Ovary (tissue), 9 donors: ENCODE data around the gene CACNA1D. TPM values are rescaled to one million over a fixed set of nuclear protein-coding genes. Genes with fewer than 3 reads are reported as not detected.

ENCODE experiments used
- DNase-seq, 5 donors: peaks; one replicate each; pipeline ENCODE4 v3.0.0-alpha.2; 2019 to 2020
- H3K27ac ChIP-seq, 2 donors: fragments of 200-600 bp; one replicate each; pipeline versions ENCODE4 v1.5.1 to v1.8.0; 2019 to 2022
- H3K27me3 ChIP-seq: fragments of 200-600 bp; one replicate; pipeline ENCODE4 v1.8.0; 2022
- H3K36me3 ChIP-seq: fragments of 200-600 bp; sonication (generic); one replicate; pipeline ENCODE4 v1.5.1; 2019
- H3K4me1 ChIP-seq: one replicate; pipeline ENCODE4 v1.8.1; 2013; ENCODE audit warnings: mild to moderate bottlenecking, moderate library complexity; ENCODE audit not compliant: insufficient read depth
- H3K4me3 ChIP-seq: fragments of 200-600 bp; sonication (generic); one replicate; pipeline ENCODE4 v1.5.1; 2017
- H3K9me3 ChIP-seq, 2 donors: fragments of 200-600 bp in 1 of 2; sonication (generic) in 1 of 2; one replicate each; pipeline versions ENCODE4 v1.5.1 to v1.8.1; 2013 to 2019; ENCODE audit warnings: mild to moderate bottlenecking in 1 of 2, moderate library complexity in 1 of 2
- EP300 ChIP-seq: sonication (generic); formaldehyde crosslinking; IDR thresholded peaks from one replicate; pipeline ENCODE4 v1.6.1; 2017; ENCODE audit warnings: antibody characterized with exemption
- POLR2A ChIP-seq: fragments of 450-650 bp; IDR thresholded peaks from one replicate; pipeline ENCODE4 v1.6.1; 2017; ENCODE audit warnings: antibody characterized with exemption, mild to moderate bottlenecking, moderate library complexity
- WGBS, 3 donors: extraction: QIAGEN DNeasy Blood & Tissue Kit in 1 of 3; methylation state at CpG; one replicate each; pipeline versions ENCODE4 v1.1.5 to v1.1.7; 2013 to 2017; 5-methylcytosine and 5-hydroxymethylcytosine counted together
- intact Hi-C, 4 donors: fragments of 100-400 bp; cut with DNase I; formaldehyde crosslinking; loops; one replicate each; pipeline versions ENCODE4 v1.11.0 to v1.15.1; 2022 to 2023
- polyA plus RNA-seq, 2 donors: library from polyadenylated mRNA; stranded (reverse); fragments of 200-250 nt in 1 of 2; fragments of 350-450 nt in 1 of 2; fragmentation: Illumina TruSeq in 1 of 2; extraction: RNeasy Lipid Tissue Mini Kit (QIAGEN cat#74804) in 1 of 2; gene quantifications; one replicate each; pipeline ENCODE4 v1.2.3, GENCODE V29; 2013 to 2014
- small RNA-seq: library from RNA; depleted of rRNA; stranded (forward); fragments of <200 nt; gene quantifications from one replicate; pipeline ENCODE3, GENCODE V24; 2016
- total RNA-seq, 7 donors: library from RNA; depleted of rRNA in 2 of 7; stranded (reverse); fragments of >200 nt in 2 of 7; fragmentation: NEBNext Ultra II Directional in 3 of 7; extraction: Animal tissue kit (Norgen Biotek cat#: 25700) in 3 of 7; gene quantifications; one replicate each; pipeline versions ENCODE4 v1.1.0 to v1.2.4, GENCODE V29; 2016 to 2023
- TF ChIP-seq, protein P1 (sequence below), 3 donors: fragments of 450-650 bp in 2 of 3; fragments of 200-600 bp in 1 of 3; IDR thresholded peaks; one replicate each; pipeline versions ENCODE4 v1.5.1 to v1.8.0; 2016 to 2022; ENCODE audit warnings: antibody characterized with exemption in 3 of 3, mild to moderate bottlenecking in 1 of 3
- donor health status: DM: no; HTN: no; CAD: no; lungs with moderate emphysema.
- donor health status: DM: no; HTN: no; CAD: no.
- donor health status: Bipolar disorder and iron deficiency.
- donor health status: DM: yes; HTN: yes; CAD: no.
- donor health status: DM: no; HTN: no; CAD: no.
- donor health status: DM: yes; HTN: yes; CAD: no.

The CACNA1D gene
- total and polyA plus RNA-seq, 9 donors = 0.23 to 9.3 (median 5.1) TPM

DNA sequence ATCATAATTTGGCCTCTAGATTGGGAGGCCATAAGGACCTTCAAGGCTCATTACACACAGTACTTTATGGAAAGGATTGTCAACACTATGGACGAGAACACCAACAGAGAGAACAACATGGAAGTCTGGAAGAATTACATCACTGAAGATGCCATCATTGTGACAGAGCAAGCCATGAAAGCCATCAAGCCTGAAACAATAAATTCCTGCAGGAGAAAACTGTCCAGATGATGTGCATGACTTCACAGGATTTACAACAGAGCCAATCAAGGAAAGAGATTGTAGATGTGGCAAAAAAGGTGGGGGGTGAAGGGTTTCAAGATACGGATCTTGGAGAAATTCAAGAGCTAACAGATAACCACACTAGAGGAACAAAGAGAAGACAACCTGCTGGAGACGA is 367.8 kb downstream of the CACNA1D start:
- H3K4me3 ChIP-seq = no peak overlapping the region
- H3K9me3 ChIP-seq = no peaks in the 10 kb centered on the region
- TF ChIP-seq, protein P1, sequence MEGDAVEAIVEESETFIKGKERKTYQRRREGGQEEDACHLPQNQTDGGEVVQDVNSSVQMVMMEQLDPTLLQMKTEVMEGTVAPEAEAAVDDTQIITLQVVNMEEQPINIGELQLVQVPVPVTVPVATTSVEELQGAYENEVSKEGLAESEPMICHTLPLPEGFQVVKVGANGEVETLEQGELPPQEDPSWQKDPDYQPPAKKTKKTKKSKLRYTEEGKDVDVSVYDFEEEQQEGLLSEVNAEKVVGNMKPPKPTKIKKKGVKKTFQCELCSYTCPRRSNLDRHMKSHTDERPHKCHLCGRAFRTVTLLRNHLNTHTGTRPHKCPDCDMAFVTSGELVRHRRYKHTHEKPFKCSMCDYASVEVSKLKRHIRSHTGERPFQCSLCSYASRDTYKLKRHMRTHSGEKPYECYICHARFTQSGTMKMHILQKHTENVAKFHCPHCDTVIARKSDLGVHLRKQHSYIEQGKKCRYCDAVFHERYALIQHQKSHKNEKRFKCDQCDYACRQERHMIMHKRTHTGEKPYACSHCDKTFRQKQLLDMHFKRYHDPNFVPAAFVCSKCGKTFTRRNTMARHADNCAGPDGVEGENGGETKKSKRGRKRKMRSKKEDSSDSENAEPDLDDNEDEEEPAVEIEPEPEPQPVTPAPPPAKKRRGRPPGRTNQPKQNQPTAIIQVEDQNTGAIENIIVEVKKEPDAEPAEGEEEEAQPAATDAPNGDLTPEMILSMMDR (IDR thresholded peaks at IDR 0.05) = no peak
- TF ChIP-seq POLR2A (no peak), EP300 (no peak)
- H3K36me3 ChIP-seq = no peaks in the 10 kb centered on the region
- no peaks in the 10 kb centered on the region for H3K4me1 ChIP-seq
- WGBS, 3 donors = 92 to 95% (median 93%) methylated on average over 3 of the region's 3 CpGs
- H3K27me3 ChIP-seq = no peaks in the 10 kb centered on the region
- intact Hi-C loops = no loop called here
- DNase-seq = no peak
- no peak overlapping the region for H3K27ac ChIP-seq

DNA sequence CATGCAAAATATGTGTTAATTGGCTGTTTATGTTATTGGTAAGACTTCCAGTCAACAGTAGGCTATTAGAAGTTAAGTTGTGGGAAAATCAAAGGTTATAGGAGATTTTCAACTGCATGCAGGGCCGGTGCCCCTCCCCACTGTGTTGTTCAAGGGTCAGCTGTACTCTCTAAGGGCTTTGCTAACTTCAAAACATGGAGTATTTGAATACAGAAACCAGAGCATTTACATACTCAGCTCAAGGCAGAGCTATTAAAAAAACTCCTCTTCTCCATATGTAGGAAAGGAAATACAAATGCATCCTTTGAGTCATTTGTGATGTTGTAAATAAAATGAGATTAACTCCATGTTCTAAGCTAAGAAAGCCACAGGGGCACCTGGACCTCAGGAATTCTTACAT is 368.7 kb downstream of the CACNA1D start:
- TF ChIP-seq POLR2A = no peak
- TF ChIP-seq EP300 = no peak
- TF ChIP-seq, protein P1 (IDR thresholded peaks at IDR 0.05) = no peak
- Histone ChIP-seq H3K9me3 (no peaks in the 10 kb centered on the region), H3K27ac (no peak overlapping the region), H3K27me3 (no peaks in the 10 kb centered on the region), H3K4me3 (no peak overlapping the region), H3K4me1 (no peaks in the 10 kb centered on the region), H3K36me3 (no peaks in the 10 kb centered on the region)
- WGBS, 3 donors = 88 to 90% (median 88%) methylated on average over 1 of the region's 1 CpG
- DNase-seq = no peak
- intact Hi-C loops = no loop called here

Small RNAs within 50 kb of the gene (small RNA-seq; reads per million reads assigned to genes)
- gene AC012467.1 = not detected
- gene RF00154 = 10.8 reads per million, percentile 84 among the genes with 10 or more reads in this experiment

Other genes starting within 250 kb of the CACNA1D start
- 100 to 1,000 TPM; 109 to 279 (median 230) TPM for gene TKT, start 238.6 kb upstream of the CACNA1D start, total RNA-seq
- 100 to 1,000 TPM in 1 of 2 donors, 10 to 100 TPM in 1; 62.6 to 208 TPM for gene TKT, start 238.6 kb upstream of the CACNA1D start, polyA plus RNA-seq
- gene DCP1A, start 147.1 kb upstream of the CACNA1D start, total RNA-seq = 10 to 100 TPM; 16.7 to 34.1 (median 27.1) TPM
- 10 to 100 TPM; 11.5 to 16.9 TPM for gene DCP1A, start 147.1 kb upstream of the CACNA1D start, polyA plus RNA-seq